ENCODE data around the gene MAST4. TPM values are rescaled to one million over a fixed set of nuclear protein-coding genes. Genes with fewer than 3 reads are reported as not detected.
A peak's percentile ranks its signal among the peaks of the same experiment; 100 is the strongest.

Gene MAST4
- total RNA-seq, 2 donors from 2014 or later = 9.5 to 20.8 TPM

GRCh38 chr5:67061511-67061910 lies 465.3 kb downstream of the MAST4 start:
- Histone ChIP-seq H3K9ac (ENCODE audit: low read depth in 2 of 2, low read length in 2 of 2) (no peak overlapping the region), H3K27ac (no peak overlapping the region), H3K4me3 (no peak overlapping the region), H3K27me3 (no peaks in the 10 kb centered on the region), H3K36me3 (no peaks in the 10 kb centered on the region), H3K4me1 (no peaks in the 10 kb centered on the region), H3K9me3 (no peaks in the 10 kb centered on the region)
- no peak for DNase-seq
- intact Hi-C loops (cut with DNase I) = no loop called here
- no peak for TF ChIP-seq CTCF (IDR thresholded peaks at IDR 0.05)

GRCh38 chr5:67063055-67063454 lies 466.9 kb downstream of the MAST4 start:
- intact Hi-C loops (cut with DNase I) = no loop called here
- no peak overlapping the region for H3K4me3 ChIP-seq
- TF ChIP-seq CTCF (IDR thresholded peaks at IDR 0.05) = no peak
- no peak overlapping the region for H3K9ac ChIP-seq (ENCODE audit: low read depth in 2 of 2, low read length in 2 of 2)
- DNase-seq = no peak
- H3K9me3 ChIP-seq = no peaks in the 10 kb centered on the region
- H3K36me3 ChIP-seq = no peaks in the 10 kb centered on the region
- H3K27me3 ChIP-seq = no peaks in the 10 kb centered on the region
- no peak overlapping the region for H3K27ac ChIP-seq
- no peaks in the 10 kb centered on the region for H3K4me1 ChIP-seq

GRCh38 chr5:67063791-67064190 lies 467.6 kb downstream of the MAST4 start:
- Histone ChIP-seq H3K4me1 (no peaks in the 10 kb centered on the region), H3K9ac (ENCODE audit: low read depth in 2 of 2, low read length in 2 of 2) (no peak overlapping the region), H3K36me3 (no peaks in the 10 kb centered on the region), H3K9me3 (no peaks in the 10 kb centered on the region), H3K4me3 (no peak overlapping the region), H3K27ac (no peak overlapping the region), H3K27me3 (no peaks in the 10 kb centered on the region)
- intact Hi-C loops (cut with DNase I) = no loop called here
- TF ChIP-seq CTCF (IDR thresholded peaks at IDR 0.05) = no peak
- no peak for DNase-seq

GRCh38 chr5:67065237-67065636 lies 469.0 kb downstream of the MAST4 start:
- Histone ChIP-seq H3K36me3 (no peaks in the 10 kb centered on the region), H3K4me1 (no peaks in the 10 kb centered on the region), H3K27me3 (no peaks in the 10 kb centered on the region), H3K4me3 (no peak overlapping the region), H3K9ac (ENCODE audit: low read depth in 2 of 2, low read length in 2 of 2) (no peak overlapping the region), H3K27ac (no peak overlapping the region), H3K9me3 (no peaks in the 10 kb centered on the region)
- no peak for TF ChIP-seq CTCF (IDR thresholded peaks at IDR 0.05)
- intact Hi-C loops (cut with DNase I) = no loop called here
- no peak for DNase-seq

GRCh38 chr5:67065696-67066095 lies 469.5 kb downstream of the MAST4 start:
- H3K4me1 ChIP-seq = no peaks in the 10 kb centered on the region
- intact Hi-C loops (cut with DNase I) = no loop called here
- H3K9ac ChIP-seq (ENCODE audit: low read depth in 2 of 2, low read length in 2 of 2) = no peak overlapping the region
- no peak for DNase-seq
- no peaks in the 10 kb centered on the region for H3K36me3 ChIP-seq
- H3K27ac ChIP-seq = no peak overlapping the region
- no peaks in the 10 kb centered on the region for H3K9me3 ChIP-seq
- H3K27me3 ChIP-seq = no peaks in the 10 kb centered on the region
- TF ChIP-seq CTCF (IDR thresholded peaks at IDR 0.05) = no peak
- H3K4me3 ChIP-seq = no peak overlapping the region

- Histone ChIP-seq H3K4me3 (no peak overlapping the region), H3K27me3 (no peaks in the 10 kb centered on the region), H3K36me3 (no peaks in the 10 kb centered on the region), H3K9me3 (no peaks in the 10 kb centered on the region), H3K27ac (no peak overlapping the region), H3K4me1 (no peaks in the 10 kb centered on the region), H3K9ac (ENCODE audit: low read depth in 2 of 2, low read length in 2 of 2) (no peak overlapping the region)
- no peak for TF ChIP-seq CTCF (IDR thresholded peaks at IDR 0.05)
- peak; percentile 40 for DNase-seq
- intact Hi-C loops (cut with DNase I) = no loop called here
Observed at GRCh38 chr5:67066815-67067214, 470.6 kb downstream of the MAST4 start.
